IPS-18c (cell line): Measurements from ENCODE around the gene SIGLEC6.
"Not testable (repeated sequence)": the region's sequence is repeated elsewhere in the genome, so short reads cannot be mapped to it uniquely, and the experiment has no call there.

Experiments
- H3K4me3 ChIP-seq: 2 replicates; pipeline ENCODE4 v1.7.0; 2013; ENCODE audit warnings: low read depth, mild to moderate bottlenecking, low read length, moderate library complexity; ENCODE audit not compliant: insufficient read depth
- H3K9me3 ChIP-seq: one replicate; pipeline ENCODE4 v1.6.1; 2013; ENCODE audit warnings: mild to moderate bottlenecking, low read length, moderate library complexity; ENCODE audit not compliant: control insufficient read depth, insufficient read depth

Gene SIGLEC6

GRCh38 chr19:51524666-51525264 is 6.7 kb downstream of the SIGLEC6 start:
- Histone ChIP-seq H3K4me3 (no peak overlapping the region), H3K9me3 (no peaks in the 10 kb centered on the region)

GRCh38 chr19:51521781-51522180 is 9.7 kb downstream of the SIGLEC6 start:
- Histone ChIP-seq H3K9me3 (no peaks in the 10 kb centered on the region), H3K4me3 (no peak overlapping the region)

GRCh38 chr19:51521357-51521756 is 10.1 kb downstream of the SIGLEC6 start:
- Histone ChIP-seq H3K4me3 (no peak overlapping the region), H3K9me3 (no peaks in the 10 kb centered on the region)

DNA sequence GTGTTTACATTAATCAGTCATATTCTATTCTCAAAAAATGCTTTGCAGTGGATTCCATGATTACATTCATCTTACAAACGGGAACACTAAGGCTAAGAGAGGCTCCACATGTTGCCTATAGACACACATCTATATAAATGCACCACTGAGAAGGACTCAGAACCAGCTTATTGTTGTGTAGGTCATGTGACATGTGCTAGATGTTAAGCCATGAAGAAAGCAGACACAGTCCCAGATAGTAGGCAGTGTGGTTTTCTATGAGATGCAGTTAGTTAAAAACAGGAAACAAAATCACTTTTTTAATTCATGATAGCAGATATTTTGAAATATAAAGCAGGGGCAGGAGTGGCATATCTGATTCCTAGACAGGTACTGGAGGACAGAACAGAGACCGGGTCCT is 10.7 kb downstream of the SIGLEC6 start:
- no peaks in the 10 kb centered on the region for H3K9me3 ChIP-seq
- H3K4me3 ChIP-seq: no peak overlapping the region

DNA sequence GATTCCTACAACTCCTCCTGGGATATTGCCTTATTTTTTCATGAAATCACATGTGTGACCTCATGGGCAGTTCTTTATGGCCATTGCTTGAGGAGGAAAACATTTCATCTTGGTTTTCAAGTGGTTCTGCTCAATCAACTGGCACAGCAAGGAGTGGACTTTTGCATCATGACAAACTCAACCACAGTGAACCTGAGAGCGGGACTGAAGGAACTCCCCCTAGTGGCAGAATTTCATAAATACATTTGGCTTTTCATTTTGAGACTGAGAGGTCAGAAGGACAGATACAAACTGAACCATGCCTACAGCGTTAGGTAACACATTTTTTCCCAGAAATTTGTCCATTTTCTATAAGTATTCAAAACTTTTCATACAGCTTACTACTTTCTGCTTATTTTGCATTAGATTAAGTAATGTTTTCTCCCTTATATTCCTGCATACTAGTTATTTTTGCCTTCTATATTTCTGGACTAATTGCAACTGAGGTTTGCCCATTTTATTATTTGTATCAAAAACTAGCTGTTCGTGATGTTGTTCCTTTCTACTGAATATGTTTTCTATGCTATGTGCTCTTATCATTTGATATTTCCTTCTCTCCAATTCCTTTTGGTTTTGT is 16.5 kb downstream of the SIGLEC6 start:
- H3K9me3 ChIP-seq: no peaks in the 10 kb centered on the region
- H3K4me3 ChIP-seq: no peak overlapping the region

DNA sequence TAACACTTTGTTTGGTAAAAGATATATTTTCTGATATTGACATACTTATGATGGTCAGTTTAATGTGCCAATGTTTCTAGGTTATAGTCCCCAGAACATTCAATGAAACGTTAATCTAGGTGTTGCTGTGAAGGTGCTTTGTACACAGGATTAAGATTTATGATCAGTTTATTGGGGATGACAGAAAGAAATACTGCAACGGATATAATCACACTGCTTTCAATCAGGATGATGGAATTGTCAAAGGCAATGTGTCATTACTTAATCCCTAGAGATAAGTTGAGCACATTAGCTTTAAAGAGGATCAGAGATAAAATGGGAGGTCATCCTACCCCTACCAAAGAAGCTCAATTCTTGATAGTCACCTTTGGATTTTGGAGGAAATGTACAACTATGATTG is 17.5 kb downstream of the SIGLEC6 start:
- Histone ChIP-seq H3K9me3 (no peaks in the 10 kb centered on the region), H3K4me3 (no peak overlapping the region)

GRCh38 chr19:51511353-51511752 is 20.1 kb downstream of the SIGLEC6 start:
- H3K4me3 ChIP-seq: no peak overlapping the region
- H3K9me3 ChIP-seq: peaks cover 2% of the 10 kb centered on the region

- peaks cover 2% of the 10 kb centered on the region for H3K9me3 ChIP-seq
- no peak overlapping the region for H3K4me3 ChIP-seq
Measured at GRCh38 chr19:51509823-51510660, 21.4 kb downstream of the SIGLEC6 start.

- Histone ChIP-seq H3K4me3 (no peak overlapping the region), H3K9me3 (peaks cover 2% of the 10 kb centered on the region)
Measured at GRCh38 chr19:51508059-51508733, 23.3 kb downstream of the SIGLEC6 start.

DNA sequence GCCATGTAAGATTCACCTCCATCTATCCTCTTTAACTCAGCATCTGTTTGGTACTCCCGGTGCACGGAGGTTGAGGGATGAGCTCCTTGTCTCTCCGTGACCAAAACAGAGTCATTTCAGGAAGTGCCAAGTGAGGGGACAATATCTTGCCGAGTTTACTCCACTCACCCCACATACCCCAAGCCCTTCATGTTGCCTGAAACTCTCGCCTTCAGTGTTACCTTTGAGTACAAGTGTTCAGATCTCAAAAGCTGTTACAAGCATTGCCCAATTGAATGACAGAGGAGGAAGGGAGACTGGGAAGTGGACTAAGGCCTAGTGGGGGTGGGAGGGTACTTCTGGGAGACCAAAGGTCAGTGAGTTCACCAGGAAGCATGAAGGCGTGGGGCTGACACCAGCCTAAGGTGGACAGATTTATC is 23.8 kb downstream of the SIGLEC6 start:
- no peak overlapping the region for H3K4me3 ChIP-seq
- H3K9me3 ChIP-seq: peaks cover 2% of the 10 kb centered on the region

GRCh38 chr19:51507192-51507591 is 24.3 kb downstream of the SIGLEC6 start:
- H3K9me3 ChIP-seq: peaks cover 2% of the 10 kb centered on the region
- H3K4me3 ChIP-seq: no peak overlapping the region

GRCh38 chr19:51505904-51506303 is 25.6 kb downstream of the SIGLEC6 start:
- H3K9me3 ChIP-seq: peaks cover 2% of the 10 kb centered on the region
- H3K4me3 ChIP-seq: no peak overlapping the region

- Histone ChIP-seq H3K9me3 (peaks cover 2% of the 10 kb centered on the region), H3K4me3 (no peak overlapping the region)
Measured at GRCh38 chr19:51503896-51504295, 27.6 kb downstream of the SIGLEC6 start.

DNA sequence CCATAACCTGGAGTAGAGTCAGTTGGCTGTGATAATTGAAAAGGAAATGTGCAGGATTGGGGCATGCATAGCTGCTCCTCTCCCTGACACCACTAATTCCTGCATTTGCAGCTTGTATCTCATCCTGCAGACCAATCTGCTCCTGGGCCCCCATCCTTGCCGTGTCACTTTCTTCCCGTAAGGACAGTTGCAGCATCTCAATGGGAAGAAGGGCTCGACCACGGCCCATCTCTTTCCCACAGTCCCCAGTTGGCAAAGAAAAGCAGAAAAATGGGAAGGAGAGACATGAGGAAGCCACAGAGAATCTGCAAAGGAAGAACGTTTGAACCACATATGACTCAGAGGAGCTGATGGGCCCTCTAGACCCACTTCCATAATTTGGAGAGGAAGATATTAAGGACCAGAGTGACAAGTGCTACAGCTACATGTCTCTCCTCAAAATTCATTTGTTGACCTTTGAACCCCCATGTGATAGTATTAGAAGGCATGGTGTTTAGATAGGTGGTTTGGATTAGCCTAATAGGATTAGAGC is 28.1 kb downstream of the SIGLEC6 start:
- Histone ChIP-seq H3K9me3 (no peaks in the 10 kb centered on the region), H3K4me3 (no peak overlapping the region)

DNA sequence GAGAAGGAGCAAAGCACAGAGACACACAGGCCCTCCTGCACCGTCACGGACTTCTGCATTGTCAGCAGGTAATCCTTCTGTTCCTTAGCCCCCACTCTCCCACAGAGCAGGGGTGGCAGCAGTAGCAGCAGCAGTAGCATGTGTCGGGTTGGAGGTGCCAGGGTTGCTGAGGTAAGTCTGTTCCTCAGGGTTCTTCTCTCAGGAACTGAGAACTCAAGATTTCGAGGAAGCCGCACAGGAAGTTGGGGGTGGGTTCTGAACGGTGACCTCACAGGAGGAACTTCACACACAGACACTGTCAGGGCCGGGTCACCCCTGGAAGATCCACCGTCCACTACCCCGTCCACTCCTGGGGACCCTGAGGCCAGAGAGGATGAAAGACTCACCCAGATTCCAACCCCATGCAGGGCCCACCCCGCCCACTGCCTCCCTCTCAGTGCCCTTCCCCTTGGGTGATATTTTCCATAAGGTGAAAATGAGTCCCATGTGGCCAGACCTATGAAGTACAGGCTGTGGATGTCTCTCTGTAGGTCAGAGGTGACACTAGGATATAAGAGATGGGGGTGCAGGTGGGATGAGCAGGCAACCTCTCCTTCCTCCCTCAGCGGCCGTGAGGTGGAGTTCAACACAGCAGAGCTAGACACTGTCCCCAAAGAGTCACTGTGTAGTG is 29.7 kb downstream of the SIGLEC6 start, which contains the start of gene SIGLEC12:
Gene SIGLEC12, minus strand, starts transcription at position 207 of the 670 bp plus-strand sequence. Its CDS starts 67 bp downstream, at position 140.
- H3K4me3 ChIP-seq: no peak within 1 kb of the TSS
- no peaks in the 10 kb centered on the region for H3K9me3 ChIP-seq

- H3K4me3 ChIP-seq, H3K9me3 ChIP-seq: not testable (repeated sequence)
Measured at GRCh38 chr19:51500931-51501330, 30.5 kb downstream of the SIGLEC6 start.

DNA sequence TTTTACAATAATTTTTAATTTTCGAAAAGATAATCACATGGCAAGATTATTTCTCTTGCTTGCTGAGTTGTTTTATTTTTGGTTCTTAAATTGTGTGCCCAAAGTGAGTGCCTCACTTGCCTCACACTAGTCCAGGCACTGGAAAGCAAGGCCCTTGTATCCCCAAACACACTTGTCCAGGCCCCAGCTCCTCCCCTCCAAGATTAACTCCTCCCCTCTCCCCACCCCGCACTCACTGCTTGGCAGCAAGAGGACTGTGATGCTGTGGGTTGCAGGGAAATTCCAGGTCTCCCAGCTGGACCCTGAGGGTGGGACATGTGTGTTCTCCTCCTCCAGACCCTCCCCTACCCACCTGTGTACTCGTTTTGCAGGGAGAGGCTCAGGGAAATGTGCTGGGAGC is 33.8 kb downstream of the SIGLEC6 start:
- H3K4me3 ChIP-seq: no peak overlapping the region
- H3K9me3 ChIP-seq: no peaks in the 10 kb centered on the region
